Sigmoid colon (tissue), 3 donors: ENCODE results near the gene DSE.

Experiments
- POLR2A ChIP-seq, 2 donors: fragments of 450-650 bp; IDR thresholded peaks; one replicate each; pipeline ENCODE4 v1.6.1; 2016; ENCODE audit warnings: antibody characterized with exemption in 2 of 2, mild to moderate bottlenecking in 2 of 2, moderate library complexity in 2 of 2
- TF ChIP-seq, protein P1 (sequence below), 4 experiments: fragments of 450-650 bp in 3 of 4; fragments of 200-600 bp in 1 of 4; IDR thresholded peaks; one replicate each; pipeline ENCODE4 v1.5.1; 2016 to 2019; ENCODE audit warnings: antibody characterized with exemption in 4 of 4, mild to moderate bottlenecking in 3 of 4, moderate library complexity in 2 of 4

DNA sequence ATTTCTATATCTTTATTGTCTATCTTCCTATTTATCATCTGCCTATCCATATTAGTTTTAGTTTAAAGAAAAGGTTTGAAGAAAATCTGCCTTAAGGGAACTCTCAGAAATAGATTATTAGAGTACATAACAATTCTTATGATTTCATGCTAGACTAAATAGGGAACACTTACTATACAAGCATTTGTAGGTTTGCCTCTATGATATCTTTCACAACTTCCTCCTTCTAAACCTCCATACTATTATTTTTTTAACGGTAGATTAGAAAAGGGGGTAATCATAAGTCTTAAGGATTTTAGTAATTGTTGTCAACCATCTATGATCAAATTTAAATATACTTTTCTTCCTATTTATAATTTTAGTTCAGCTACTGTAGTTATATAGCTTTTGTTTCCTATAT is 11.6 kb upstream of the DSE start:
- TF ChIP-seq, protein P1, sequence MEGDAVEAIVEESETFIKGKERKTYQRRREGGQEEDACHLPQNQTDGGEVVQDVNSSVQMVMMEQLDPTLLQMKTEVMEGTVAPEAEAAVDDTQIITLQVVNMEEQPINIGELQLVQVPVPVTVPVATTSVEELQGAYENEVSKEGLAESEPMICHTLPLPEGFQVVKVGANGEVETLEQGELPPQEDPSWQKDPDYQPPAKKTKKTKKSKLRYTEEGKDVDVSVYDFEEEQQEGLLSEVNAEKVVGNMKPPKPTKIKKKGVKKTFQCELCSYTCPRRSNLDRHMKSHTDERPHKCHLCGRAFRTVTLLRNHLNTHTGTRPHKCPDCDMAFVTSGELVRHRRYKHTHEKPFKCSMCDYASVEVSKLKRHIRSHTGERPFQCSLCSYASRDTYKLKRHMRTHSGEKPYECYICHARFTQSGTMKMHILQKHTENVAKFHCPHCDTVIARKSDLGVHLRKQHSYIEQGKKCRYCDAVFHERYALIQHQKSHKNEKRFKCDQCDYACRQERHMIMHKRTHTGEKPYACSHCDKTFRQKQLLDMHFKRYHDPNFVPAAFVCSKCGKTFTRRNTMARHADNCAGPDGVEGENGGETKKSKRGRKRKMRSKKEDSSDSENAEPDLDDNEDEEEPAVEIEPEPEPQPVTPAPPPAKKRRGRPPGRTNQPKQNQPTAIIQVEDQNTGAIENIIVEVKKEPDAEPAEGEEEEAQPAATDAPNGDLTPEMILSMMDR (IDR thresholded peaks at IDR 0.05), result no peak
- TF ChIP-seq POLR2A (IDR thresholded peaks at IDR 0.05), result no peak
